Activated CD4-positive, CD25-positive, alpha-beta regulatory T cell treated with anti-CD3 and anti-CD28 coated beads, Interleukin-2, amount 50 U/mL, for 16 hours (primary cell): ENCODE measurements around the gene SPATA33.
A peak's percentile ranks its signal among the peaks of the same experiment; 100 is the strongest.
"Not testable (repeated sequence)": the region's sequence is repeated elsewhere in the genome, so short reads cannot be mapped to it uniquely, and the experiment has no call there.

Experiments
- DNase-seq: peaks from one replicate; pipeline ENCODE4 v3.0.0-alpha.2; 2020; ENCODE audit warnings: low read depth, low spot score

The SPATA33 gene

GRCh38 chr16:89693931-89694783 lies 36.5 kb downstream of the SPATA33 start:
- no peak for DNase-seq

DNA sequence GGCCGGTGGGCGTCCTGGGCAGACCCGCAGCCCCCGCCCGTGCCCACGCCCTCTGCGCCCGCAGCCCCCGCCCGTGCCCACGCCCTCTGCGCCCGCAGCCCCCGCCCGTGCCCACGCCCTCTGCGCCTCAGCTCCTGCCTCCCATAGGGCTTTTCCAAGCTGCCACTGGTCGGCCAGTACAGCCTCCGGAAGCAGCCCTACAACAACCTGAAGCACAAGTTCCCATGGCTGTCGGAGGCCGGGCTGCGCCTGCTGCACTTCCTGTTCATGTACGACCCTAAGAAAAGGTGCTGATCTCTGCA lies 37.1 kb downstream of the SPATA33 start:
- DNase-seq: not testable (repeated sequence)

GRCh38 chr16:89695086-89695874 lies 37.6 kb downstream of the SPATA33 start:
- no peak for DNase-seq

DNA sequence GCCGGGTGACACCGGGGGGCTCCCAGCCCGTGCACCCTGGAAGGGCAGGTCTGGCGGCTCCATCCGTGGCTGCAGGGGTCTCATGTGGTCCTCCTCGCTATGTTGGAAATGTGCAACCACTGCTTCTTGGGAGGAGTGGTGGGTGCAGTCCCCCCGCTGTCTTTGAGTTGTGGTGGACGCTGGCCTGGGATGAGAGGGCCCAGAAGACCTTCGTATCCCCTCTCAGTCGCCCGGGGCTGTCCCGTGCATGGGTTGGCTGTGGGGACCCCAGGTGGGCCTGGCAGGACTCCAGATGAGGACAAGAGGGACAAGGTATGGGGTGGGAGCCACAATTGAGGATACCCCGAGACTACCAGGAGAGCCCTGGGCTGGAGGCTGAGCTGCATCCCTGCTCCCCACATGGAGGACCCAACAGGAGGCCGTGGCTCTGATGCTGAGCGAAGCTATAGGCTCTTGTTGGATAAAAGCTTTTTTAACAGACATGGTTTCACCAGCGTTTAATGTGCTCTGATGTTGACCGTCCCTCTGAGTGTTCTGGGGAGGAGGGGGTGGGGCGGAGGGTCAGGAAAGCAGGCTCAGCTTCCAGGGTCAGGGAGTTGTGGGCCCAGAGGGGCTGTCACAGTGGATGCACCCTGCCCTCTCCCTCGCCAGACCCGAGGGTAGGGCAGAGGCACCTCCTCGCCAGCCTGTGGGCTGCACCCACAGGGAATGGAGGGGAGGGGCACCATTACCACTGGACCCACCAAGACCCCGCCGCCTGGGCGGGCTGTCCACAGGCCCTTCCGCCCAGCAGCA lies 38.4 kb downstream of the SPATA33 start:
- no peak for DNase-seq

DNA sequence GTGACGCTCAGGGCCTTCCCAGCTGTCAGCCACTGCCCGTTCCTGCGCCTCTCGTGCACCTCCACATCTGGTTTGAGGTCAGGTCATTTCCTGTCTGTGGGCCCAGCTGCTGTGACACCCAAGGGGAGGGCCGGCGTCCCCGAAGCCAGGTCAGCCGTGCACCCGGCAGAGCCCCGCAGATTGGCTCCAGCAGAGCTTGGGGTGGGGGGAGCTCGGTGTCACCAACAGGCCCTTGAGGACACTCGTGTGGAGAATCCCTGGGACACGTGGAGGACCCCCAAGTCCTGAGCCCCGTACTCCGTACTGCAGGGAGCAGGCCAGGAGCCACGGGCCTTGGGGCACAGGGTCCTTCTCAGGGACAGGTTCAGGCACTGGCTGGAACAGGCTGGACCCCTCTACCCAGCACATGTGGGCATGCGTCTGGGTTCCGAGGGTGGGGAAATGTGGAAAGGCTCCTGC lies 39.1 kb downstream of the SPATA33 start:
- no peak for DNase-seq

DNA sequence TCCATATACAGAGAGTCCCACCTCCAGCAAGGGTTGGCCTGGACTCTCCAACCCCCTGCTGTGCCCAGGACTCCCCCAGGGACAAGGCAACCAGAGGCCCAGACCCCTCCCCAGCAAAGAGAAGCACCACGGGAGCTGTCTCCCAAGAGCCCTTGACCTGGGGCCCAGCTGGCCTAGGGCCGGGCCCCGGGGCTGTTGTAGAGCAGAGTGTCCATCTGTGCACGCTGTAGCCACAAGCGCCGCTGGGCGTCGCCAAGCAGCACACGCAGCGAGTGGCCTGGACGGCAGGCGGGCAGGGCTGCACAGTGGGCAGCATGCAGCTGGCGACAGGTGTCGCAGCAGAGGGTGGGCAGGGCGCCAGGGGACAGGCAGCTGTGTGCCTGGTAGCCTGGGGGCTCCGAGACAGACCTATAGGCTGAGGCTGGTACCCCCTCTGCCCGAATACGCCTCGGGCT lies 39.6 kb downstream of the SPATA33 start:
- no peak for DNase-seq

DNA sequence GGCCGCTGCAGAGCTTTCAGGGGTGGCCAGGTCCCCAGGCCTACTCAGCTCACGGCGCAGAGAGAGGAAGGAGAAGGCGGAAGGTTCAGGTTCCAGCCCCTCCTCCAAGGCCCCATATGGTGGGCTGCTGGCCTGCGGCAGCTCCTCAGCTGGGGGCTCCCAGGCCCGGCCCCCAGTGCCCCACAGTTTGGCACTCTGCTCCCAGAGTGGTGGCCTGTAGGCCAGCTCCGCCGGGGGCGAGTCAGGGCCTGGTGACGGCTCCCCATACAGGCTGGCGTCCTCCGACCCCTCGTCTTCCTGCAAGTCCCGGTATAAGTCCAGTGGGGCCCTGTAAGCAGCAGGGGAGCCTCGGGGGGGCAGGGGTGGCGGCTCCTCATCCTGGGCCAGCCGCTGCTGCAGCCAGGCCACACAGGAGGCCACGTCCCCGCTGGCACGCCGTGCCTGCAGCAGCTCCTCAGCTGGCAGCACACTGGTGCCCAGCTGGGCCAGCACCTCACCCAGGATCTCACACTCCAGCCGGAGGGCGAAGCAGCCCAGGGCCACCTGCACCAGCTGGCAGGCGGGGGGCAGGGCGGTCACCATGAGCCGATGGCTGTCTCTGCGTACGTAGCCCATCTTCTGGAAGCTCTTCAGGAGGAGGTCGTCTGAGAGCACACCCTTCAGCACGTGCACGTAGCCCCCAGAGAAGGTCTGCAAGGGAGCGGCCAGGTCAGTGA lies 40.1 kb downstream of the SPATA33 start:
- no peak for DNase-seq

GRCh38 chr16:89698717-89699116 lies 41.1 kb downstream of the SPATA33 start:
- not testable (repeated sequence) for DNase-seq

- DNase-seq: not testable (repeated sequence)
These were observed 42.0 kb downstream of the SPATA33 start for GRCh38 chr16:89699629-89700099.

GRCh38 chr16:89700100-89700648 lies 42.5 kb downstream of the SPATA33 start:
- DNase-seq: peak; percentile 91

DNA sequence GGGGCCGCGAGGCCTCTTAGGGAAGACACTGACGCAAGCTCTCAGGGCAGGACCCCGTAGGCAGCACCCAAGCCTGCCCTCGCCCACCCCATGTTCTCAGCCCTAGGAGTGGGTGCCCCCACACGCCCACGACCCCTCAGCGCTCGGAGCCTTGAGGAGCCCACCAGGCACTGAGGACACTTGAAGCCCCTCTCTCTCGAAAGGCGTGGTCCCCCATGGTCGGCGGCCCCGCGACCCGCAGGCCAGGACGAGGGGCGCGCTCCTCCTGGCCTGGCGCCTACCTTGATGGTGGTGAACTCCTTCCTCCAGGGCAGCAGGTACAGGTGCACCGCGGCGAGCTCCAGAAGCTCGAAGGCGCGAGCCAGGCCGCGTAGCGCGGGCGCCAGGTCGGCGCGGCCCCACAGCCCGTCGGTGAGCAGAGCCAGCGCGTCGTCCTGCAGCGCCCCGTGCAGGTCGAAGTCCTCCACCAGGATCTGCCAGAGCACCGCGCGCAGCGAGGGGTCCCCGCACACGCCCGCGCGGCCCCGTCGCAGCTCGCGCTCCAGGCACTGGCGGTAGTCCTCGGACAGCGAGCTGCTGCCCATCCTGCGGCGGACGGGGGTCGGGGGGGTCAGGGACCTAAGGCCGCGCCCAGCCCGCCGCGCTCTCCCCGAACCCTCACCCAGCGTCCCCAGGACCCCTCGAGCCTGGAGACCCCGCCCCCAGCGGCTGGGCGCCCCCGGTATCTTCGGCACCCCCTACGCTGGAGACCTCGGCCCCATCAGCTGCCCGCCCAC lies 43.2 kb downstream of the SPATA33 start:
- DNase-seq: no peak

GRCh38 chr16:89701425-89702406 lies 44.1 kb downstream of the SPATA33 start, which contains the start of gene SPATA2L:
Gene SPATA2L (minus strand): TSS chr16:89701705. CDS start chr16:89701232, 473 bp downstream.
- peak; percentile 97 for DNase-seq

GRCh38 chr16:89704281-89704680 lies 46.6 kb downstream of the SPATA33 start:
- no peak for DNase-seq

- no peak for DNase-seq
These were observed 47.4 kb downstream of the SPATA33 start for GRCh38 chr16:89705006-89705405.

- no peak for DNase-seq
These were observed 49.1 kb downstream of the SPATA33 start for GRCh38 chr16:89706518-89707260.

DNA sequence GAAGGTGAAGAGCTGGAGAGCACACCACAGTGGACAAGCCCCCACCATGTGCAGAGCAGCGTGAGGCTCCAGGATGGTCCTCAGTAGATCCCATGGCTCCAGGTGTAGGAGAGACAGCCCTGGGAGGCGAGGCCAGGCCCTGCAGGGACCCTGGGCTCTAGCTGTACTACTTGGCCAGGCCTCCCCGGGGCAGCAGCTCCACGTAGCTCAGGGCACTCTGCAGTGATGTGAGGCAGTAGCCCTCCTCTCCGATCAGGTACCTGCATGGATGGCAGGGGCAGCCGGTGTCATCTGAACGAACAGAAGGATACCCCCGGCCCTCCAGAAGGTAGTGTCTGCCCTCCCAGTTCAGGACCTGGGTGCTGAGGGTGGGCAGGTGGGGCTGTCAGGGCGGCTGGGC lies 50.1 kb downstream of the SPATA33 start:
- DNase-seq: no peak

- no peak for DNase-seq
These were observed 50.9 kb downstream of the SPATA33 start for GRCh38 chr16:89708481-89708931.

- DNase-seq: no peak
These were observed 51.5 kb downstream of the SPATA33 start for GRCh38 chr16:89709166-89709565.
